Activated T-helper 9 cell treated with anti-CD3 and anti-CD28 coated beads, Interleukin-2, amount 50 U/mL, for 16 hours (primary cell): ENCODE measurements around the gene STX16.
"Not testable (repeated sequence)": the region's sequence is repeated elsewhere in the genome, so short reads cannot be mapped to it uniquely, and the experiment has no call there.

ENCODE experiments used
- DNase-seq: peaks from one replicate; pipeline ENCODE4 v3.0.0-alpha.2; 2020; ENCODE audit warnings: low read depth

The STX16 gene

DNA sequence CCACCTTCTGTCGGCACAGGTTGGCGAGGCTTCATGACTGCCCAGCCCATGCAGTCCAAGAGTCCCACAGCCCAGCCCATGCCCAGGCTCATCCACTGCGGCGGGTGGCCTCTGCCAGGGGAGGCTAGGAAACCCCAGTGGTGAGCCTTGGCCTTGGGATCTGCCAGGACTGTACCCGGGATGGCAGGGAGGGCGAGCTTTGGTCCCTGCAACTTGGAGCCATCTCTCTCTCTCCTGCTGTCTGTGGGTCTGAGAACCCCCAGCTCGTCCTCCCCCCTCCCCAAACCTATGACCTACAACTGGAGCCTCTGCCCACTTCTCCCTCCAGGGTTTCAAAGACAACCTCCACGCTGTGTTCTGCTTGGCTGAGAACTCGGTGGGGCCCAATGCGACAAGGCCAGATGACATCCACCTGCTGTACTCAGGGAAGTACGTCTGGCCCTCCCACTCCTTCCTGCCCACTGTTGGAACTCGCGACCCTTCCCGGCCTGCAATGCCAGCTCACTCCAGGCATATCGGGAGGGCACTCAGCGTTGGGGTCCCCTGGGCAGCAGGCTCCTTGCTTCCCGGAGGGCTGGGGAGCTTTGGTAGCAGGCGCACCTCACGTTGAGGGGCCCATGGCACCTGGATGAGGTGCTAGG lies 61.2 kb downstream of the STX16 start:
- DNase-seq, result no peak

DNA sequence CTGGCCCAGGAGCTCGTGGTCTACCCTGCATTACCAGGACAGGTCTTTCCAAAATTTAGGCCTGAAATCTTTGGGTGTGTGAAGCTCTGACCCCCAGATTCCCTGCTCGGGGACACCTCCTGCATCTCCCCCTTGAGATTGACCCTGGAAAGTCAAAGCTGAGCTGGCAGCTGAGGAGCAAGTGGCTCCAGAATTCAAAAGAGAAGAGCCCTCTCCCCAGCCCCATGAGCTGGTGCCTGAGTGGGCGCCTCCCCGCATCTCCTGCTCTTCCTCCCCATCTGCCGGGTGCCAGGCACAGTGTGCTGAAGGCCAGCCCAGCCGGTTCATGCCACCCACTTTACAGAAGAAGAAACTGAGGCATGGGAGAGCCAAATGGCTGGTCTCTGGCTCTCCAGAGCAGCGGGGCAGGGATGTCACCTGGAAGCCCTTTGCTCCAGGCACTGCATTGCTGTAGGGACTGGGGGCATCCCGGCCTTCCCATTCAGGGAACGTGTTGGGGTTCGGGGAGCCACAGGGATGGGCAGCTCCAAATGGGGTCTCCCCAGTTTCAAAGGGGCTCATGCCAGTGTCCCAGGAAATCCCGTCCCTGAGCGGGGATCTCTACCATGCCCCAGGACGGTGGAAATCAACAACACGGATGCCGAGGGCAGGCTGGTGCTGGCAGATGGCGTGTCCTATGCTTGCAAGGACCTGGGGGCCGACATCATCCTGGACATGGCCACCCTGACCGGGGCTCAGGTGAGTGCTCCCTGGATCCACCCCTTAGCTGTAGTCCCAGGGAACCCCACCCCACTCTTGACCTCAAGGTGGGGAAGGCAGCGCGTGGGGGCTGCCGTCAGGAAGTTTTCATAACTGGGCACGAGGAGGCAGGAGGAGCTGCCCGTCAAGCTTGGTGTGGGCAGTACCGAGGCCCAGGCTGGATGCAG lies 62.0 kb downstream of the STX16 start:
- DNase-seq, result no peak

DNA sequence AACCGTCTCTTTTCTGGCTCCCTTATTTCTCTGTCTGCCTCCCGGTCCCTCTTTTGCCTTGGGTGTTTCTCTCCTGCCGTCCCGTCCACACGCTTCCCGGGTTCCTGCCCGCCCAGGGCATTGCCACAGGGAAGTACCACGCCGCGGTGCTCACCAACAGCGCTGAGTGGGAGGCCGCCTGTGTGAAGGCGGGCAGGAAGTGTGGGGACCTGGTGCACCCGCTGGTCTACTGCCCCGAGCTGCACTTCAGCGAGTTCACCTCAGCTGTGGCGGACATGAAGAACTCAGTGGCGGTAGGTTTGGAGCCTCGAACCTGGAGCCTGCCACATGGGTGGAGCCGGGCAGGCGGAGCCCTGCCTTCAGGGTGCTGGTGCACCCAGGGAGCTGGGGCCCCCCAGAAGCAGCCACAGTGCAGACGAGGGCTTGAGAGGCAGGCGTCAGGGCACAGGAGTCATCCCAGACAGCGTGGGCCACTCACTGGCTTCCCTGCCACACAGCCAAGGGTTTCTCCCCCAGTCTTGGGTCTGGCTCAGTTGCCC lies 62.8 kb downstream of the STX16 start:
- no peak for DNase-seq

DNA sequence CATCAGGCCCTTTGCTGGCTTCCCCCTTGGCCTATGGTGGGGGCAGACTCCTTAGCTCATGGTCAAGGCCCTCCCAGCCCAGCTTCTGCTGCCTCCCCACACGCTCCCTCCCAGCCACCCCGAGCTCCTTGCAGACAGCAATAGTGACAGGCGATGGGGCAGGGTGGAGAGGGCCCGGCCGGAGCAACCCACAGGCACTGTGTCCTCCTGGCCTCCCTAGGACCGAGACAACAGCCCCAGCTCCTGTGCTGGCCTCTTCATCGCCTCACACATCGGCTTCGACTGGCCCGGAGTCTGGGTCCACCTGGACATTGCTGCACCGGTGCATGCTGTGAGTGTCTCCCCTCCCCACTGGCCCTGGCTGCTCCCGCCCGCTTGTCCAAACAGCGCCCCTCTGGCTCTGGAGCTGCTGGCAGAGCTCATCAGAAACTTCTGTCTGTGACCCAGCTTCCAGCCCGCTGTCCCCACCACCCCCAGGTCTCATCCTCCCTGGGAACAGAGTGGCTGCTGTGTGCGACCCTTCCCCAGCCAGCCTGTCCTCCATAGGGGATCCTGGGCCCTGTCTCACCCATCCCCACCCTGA lies 63.3 kb downstream of the STX16 start:
- no peak for DNase-seq

DNA sequence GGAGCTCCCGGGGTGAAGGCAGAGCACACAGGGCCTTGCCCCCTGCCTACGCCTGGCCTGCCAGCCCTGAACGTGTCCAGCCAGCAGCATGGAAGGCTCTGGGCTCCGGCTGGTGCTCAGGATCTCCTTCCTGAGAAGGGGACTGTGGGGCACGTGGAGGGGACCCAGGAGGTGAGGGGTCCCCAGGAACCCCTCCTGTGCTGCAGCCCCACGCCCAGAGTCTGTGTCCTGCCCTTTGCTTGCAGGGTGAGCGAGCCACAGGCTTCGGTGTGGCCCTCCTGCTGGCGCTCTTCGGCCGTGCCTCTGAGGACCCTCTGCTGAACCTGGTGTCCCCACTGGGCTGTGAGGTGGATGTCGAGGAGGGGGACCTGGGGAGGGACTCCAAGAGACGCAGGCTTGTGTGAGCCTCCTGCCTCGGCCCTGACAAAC lies 63.9 kb downstream of the STX16 start:
- no peak for DNase-seq

DNA sequence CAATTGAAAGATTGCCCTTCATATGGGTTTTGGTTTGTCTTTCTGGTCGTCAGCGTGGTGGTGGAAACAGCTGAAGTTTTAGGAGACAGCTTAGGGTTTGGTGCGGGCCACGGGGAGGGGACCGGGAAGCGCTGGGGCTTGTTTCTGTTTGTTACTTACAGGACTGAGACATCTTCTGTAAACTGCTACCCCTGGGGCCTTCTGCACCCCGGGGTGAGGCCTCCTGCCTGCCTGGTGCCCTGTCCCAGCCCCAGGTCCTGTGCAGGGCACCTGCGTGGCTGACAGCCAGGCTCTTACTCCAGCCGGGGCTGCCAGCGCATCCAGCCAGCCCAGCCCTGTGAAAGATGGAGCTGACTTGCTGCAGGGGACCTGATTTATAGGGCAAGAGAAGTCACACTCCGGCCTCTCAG lies 64.3 kb downstream of the STX16 start:
- DNase-seq, result no peak

DNA sequence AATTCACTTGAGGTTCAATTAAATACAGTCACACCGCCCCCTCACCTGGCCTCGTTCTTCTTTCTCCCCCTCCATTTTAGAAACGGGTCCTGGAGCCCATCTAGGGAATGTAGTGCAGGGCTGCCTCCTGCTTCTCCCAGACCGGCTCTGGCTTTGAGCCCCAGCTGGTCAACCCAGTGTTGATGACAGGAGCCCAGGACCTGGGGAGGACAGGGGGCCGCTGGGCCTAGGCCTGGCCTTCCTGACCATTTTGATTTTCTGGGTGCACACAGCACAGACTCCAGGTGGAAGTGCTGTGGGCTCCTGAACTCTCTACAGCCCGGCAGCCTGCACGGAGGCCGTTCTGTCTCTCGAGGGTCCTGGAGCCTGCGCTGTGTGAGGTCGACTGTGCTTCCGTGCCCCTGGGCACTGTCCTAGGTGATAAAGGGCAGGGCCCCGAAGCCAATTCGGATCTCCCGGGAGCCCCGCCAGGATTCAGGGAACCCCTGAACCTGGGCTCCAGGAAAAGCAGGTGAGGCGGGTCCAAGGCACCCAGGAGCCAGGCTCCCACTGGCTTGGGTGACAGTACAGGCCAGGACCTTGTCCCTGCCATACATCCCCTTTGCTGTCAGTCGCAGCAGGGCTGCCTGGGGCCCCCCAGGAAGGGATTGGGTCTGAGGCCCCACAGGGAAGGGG lies 64.9 kb downstream of the STX16 start:
- DNase-seq, result no peak

DNA sequence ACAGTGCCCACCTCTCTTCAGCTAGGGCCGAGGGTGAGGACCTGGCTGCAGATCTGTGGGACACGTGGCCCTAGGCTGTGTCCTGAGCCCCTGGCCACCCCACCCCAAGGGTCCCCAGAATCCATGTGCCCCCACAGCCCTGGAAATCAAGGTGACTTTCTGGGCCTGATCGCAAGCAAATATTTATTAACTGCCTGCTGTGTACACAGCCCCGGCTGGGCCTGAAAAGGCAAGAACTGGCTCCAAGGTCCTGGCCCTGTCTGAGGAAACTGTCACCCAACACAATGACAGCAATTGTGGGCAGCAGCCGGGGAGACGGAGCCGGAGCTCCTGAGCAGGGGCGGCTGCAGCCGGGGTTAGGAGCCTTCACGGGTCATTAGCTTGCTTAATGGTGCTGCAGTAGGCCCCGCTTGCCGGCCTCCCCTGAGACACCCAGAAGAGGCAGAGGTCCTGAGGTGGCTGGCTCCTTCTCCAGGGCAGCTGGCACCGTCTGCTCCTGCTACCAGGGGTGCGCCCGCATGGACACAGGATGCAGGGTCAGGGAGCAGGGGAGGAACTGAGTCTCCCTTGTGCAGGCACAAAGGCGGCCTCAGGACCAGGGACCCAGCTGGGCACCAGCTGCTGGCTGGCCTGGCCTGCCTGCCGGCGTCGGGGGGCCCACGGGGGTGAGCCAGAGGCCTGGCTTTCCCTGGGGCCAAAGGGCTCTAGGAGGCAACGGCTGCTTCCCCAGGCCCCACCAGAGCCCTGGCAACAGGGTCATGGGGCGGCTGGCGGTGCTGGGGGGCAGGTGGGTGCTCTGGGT lies 65.6 kb downstream of the STX16 start:
- DNase-seq, result no peak

DNA sequence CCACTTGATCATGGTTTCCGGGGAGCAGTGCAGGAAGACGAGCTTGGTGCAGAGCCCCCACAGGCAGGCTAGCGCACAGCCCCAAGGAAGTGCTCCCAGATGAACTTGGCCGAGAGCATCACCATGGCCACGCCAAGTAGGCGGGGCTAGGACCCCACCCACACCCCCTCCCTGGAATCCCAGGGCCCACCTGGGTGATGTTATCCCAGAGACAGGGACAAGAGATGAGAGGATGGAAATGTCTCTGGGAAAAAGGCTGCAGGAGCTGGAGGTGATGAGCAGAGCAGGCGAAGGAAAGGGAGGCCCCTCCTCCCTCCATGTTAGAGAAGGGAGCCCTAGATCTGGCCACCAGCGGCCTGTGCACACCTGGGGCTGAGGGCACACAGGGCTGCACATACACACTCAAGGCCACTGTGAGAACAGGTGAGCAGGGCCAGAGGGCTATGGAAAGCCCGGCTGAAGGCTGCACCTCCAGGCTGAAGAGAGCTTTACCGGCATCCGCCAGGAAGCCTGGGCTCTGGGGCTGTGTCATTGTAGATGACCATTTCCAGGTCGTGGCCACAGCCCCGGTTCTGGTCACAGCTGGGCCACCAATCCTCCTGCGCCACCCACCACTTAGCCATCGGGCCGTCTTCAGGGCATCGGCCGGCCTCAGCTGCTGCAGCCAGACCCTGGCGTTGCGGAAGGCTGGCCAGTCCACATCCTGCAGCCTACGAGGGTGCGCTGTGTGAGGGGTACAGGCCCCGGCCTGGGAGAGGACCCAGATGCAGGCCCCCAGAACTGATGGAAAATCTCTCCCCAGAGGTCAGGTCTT lies 66.4 kb downstream of the STX16 start:
- no peak for DNase-seq

DNA sequence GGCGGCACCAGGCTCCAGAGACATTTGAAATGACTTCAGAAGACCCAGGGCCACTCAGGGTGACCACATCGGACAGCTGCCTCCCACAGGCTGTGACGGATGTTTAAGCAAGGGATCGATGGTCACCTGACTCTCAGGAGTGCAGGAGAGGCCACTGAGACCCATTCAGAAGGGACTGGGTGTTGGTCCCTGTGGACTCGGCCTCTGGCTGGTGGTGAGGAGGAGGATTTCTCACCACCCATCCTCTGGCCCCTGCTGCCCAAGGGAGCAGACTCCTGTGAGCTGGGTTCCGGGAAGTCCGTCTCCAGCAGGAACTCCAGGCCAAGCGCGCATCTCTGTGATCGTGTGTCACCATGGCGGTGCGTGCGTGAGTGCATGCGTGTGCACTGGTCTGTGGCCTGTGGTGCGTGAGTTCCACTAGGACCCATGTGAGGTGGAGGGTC lies 67.1 kb downstream of the STX16 start:
- DNase-seq, result no peak

DNA sequence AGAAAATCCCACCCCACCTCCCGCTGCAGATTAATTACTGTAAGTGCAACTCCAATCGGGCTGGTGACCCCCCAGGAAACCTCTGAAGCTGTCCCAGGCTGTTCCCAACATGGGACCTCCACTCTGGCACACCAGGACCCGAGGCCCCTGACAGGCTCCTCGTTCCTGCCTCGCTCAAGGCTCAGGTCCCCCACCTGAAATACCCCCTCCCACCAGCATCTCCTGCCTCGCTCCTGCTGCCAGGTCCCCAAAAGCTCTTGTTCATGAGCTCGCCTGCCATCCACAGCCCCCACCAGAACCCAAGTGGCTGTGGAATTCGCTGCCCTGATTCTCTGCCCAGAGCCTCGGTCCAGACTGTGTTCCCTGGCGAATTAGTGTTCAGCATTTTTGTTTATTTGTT lies 67.6 kb downstream of the STX16 start:
- DNase-seq, result no peak

DNA sequence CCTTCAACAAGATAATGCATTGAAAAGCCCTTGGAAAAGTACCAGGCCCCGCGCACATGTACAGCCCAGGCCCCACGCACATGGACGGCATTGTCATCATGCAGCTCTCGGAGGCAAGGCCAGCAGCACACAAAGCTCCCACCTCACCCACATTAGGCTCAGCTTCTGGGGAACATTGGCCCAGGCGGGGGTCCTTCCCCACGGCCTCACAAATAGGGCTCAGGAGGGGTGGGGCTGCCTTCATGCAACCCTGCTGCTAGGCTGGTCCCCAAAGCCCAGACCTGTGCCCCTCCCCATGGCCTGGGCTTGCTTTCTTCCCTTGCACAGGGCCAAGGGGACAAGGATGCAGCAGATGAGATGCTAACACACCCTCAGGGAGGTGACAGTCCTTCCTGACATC lies 68.2 kb downstream of the STX16 start:
- DNase-seq, result no peak

DNA sequence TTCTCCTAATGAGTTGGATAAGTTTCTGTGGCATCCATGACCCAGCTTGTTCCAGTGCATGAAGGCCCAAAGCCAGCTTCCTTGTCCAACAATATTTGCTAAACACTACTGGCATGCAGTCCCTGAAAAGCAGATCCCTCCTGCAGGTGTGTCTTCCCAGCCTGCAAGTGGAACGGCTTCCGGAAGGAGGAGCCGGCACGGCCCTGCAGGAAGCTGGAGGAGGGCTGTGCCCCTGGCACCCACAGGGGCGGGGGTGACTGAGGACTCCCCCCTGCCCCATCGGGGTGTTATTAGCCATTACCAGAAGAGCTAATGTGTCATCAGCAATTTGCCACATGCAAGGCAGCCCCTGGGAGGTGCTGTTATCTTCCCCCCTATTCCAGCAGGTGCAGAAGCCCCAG lies 68.9 kb downstream of the STX16 start:
- DNase-seq, result no peak

DNA sequence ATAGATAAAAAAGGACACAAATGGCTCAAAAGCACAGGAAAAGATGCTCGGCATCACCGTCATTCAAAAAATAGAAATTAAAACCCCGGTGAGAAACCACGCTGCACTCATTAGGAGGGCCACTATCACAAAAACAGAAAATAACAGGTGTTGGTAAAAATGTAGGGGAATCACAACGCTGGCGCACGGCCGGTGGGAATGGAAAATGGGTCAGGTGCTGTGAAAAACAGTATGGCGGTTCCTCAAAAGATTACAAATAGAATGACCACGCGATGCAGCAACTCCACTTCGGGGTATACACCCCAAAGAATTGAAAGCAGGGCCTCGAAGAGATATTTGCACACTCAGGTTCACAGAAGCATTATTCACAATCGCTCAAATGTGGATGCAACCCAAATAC lies 69.8 kb downstream of the STX16 start:
- DNase-seq, result no peak

DNA sequence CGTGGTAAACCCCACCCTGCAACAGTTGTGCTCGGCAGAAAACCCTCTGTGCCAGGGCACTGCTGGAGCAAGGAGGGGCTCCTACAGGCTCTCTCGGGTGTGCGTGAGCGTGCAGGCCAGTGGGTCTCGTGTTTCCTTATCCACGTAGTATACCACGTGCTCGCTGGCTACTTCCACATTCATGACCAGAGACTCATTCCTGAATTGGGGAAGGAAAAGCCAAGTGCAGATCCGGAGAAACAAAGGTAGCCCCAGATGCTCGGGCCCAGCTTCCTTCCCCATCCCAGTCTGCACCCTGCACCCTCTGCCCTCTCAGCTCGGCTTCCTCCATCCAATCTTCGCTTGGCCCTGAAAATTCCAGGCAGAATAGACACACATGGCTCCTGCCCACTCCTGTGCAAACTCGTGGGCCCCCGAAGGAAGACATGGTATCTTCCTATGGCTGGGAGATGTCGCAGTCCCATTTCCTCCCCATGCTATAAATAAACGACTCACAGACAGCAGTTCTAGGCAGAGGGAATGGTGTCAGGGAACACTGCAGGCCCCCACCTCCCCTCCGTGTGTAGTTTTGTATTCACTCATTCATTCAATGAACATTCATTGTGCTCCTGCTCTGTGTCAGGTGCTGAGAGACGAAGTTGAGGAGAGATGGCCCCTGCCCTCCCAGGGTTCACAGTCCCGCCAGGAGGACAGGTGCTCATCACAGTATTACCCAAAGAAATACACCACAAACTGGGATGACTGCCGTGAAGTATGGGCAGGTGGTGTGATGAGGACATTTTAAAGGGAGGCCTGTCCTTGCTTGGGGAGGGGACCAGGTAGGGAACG lies 71.1 kb downstream of the STX16 start:
- no peak for DNase-seq

DNA sequence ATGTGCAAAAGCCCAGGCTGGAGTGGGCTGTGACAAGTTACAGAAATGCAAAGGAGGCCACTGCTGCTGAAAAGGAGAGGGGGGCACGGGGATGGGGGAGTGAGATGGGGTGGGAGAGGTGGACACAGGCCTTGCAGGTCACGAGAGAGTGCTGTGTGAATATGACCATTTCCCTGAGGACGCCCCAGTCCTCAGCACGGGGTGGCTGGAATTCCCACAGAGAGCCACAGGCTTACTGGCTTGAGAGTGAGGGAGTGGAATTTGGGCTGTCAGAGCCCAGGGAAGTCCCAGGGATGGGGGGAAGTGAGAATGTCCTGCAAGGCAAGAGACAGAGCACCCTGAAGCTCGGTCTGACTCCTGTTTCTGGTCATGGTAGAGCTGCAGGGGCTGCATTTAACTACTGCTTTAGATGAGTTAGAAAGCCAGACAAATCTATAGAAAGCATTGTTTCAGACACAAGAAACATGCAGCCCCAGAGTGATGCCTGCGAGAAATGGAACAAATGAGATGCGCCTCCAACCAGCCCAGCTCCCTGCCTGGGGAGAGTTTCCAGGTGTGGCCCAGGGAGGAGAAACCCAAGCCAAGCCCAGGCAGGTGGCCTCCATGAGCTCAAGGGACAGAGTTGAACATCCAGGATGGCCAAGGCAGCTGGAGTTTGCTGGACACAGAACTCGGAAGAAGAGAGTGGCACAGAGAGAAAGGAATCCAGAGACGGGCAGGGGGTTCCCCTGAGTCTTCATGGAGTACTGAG lies 72.0 kb downstream of the STX16 start:
- no peak for DNase-seq

DNA sequence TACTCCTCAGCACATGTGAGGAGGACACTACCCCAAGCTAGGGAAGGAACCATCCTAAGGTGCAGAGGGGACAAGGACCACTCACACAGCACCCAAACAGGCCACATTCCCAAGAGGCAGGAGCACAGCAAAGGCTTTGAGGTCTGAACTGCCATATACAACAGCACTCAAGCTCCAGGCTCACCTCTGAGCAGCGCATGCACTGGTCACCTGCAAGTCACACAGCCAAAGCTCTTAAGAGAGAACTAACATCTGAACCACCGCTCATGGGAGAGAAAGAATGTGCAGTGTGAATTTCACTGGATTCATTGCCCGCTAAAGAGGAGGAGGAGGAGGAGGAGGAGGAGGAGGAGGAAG lies 72.5 kb downstream of the STX16 start:
- no peak for DNase-seq

DNA sequence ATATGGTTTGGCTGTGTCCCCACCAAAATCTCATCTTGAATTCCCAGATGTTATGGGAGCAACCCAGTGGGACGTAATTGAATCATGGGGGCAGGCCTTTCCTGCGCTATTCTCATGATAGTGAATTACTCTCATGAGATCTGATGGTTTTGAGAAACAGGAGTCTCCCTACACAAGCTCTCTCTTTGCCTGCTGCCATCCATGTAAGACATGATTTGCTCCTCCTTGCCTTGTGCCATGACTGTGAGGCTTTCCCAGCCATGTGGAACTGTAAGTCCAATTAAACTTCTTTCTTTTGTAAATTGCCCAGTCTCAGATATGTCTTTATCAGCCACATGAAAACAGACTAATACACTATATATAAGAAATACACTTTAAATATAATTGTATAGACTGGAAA lies 75.1 kb downstream of the STX16 start:
- not testable (repeated sequence) for DNase-seq
